ENCODE data around the gene TBC1D25.

The TBC1D25 gene

GRCh38 chrX:48539345-48540027, at the start of gene TBC1D25:
TBC1D25 (plus strand) TSS chrX:48539714; CDS start chrX:48539798, 84 bp downstream.
- DNase-seq, result peak; percentile 94 to 96

- no peak for DNase-seq
Observed at GRCh38 chrX:48489892-48490291, 49.6 kb upstream of the TBC1D25 start.

DNA sequence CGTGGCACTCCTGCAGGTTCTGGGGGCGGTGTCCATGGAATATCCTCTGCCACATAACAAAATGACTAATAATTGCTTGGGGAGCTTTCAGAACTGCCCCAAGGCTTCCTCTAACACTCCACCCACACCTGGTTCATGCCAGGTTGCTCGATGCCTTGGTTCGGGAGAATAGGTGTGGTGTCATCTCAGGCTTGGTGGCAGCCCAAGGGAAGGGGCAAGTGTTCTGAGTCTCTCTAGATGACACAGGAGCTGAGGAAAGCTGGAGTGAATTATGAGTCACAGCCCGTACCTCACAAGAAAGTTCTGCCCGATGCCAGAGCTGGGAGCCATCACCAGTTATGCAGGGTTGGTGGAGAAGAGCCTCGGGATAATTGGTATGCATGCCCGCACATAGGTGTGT, 48.9 kb upstream of the TBC1D25 start:
- no peak for DNase-seq

GRCh38 chrX:48491809-48492208, 47.7 kb upstream of the TBC1D25 start:
- no peak for DNase-seq

- DNase-seq, result no peak
Observed at GRCh38 chrX:48492293-48492910, 47.1 kb upstream of the TBC1D25 start.

GRCh38 chrX:48493890-48494364, 45.6 kb upstream of the TBC1D25 start:
- DNase-seq, result peak; percentile 47 to 48

DNA sequence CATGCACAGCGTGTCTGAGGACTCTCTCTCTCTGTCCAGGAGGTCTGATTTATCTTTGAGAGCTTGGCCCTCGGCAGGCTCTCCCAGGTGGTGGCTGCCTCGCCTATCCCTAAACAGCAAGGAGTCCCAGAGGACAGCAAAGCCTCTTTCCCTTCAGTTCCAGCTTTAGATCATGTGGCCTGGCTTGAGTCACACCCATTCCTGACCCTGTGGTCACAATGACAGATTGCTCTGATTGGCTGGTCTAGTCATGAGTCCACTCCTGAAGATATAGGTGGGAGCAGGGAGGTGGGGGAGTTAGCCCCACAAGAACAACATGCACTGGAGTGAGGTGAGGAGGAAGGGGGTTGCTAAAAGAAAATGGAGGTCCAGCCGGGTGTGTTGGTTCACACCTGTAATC, 42.9 kb upstream of the TBC1D25 start:
- no peak for DNase-seq

- no peak for DNase-seq
Observed at GRCh38 chrX:48497871-48498270, 41.6 kb upstream of the TBC1D25 start.

GRCh38 chrX:48498374-48498809, 41.1 kb upstream of the TBC1D25 start:
- DNase-seq, result no peak

DNA sequence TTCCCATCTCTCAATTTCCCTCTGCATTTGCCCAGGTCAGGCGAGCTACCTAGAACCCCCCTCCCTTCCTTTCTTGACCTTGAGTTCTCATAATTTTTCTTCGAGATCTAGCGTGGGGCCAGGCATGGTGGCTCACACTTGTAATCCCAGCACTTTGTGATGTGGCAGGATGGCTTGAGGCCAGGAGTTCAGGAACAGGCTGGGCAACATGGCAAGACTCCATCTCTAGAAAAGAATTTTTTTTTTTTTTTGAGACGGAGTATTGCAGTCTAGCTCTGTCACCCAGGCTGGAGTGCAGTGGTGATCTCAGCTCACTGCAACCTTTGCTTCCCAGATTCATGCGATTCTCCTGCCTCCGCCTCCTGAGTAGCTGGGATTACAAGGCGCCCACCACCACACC, 35.3 kb upstream of the TBC1D25 start:
- DNase-seq, result no peak

GRCh38 chrX:48505481-48505880, 34.0 kb upstream of the TBC1D25 start:
- no peak for DNase-seq

DNA sequence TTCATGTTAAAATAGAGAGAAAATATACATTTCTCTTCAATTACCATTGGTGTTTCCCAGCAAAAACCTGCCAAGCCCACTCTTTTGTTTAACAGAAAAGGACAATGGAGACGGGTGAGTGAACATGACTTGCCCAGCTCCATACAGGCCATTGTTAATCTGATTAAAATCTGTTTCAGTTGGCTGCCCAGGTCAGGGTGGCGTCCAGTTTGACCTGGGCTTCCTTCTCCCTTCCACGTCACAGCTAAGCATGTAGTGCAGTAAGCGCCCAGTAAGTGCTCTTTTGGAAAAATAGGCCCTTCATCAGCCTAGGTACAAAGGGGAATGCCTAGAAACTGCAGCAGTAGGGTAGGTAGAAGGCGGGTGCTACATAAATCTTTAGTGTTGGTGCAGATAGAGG, 32.3 kb upstream of the TBC1D25 start:
- DNase-seq, result no peak

DNA sequence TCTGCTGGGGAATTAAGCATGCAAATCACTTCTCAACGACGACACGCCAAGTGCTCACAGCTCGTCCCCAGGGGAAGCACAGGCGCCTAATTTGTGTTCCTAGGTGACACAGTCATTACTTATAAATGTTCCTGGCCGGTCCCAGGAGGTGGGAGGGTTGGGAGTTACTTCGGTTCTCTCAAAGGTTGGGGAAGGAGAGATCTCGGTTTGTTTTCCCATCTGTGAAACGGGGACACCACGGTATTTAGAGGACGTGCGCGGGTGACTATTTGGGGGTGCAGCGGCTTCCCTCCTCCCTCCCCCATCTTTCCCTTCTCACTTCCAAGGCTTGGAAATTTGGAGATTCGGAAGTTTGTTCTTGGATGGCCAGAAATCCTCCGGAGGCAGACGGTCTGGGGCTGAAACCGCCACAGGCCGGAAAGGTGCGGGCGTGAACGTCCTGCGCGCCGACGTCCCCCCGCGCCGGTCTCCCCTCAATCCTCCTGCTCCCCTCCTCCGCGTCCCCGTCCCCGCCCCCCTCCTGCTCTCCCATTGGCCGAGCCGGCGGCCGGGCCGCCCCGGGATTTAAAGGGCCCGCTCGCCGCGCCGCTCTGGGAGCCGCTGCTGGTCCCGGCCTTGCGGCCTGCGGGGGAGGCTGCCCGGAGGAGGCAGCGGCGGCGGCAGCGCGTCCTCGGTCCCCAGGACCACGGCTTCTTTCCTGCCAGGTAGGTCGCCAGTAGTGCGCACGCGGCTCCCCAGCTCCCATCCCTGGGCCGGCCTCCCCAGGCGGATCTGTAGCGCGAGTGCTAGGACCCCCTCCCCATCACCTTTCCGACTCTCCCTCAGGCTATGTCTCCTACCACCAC, 30.9 kb upstream of the TBC1D25 start, which contains the start of gene PORCN:
TSS of gene PORCN (plus strand) at position 593 of the 845 bp plus-strand sequence. CDS start 829 bp downstream, outside the sequence.
- DNase-seq, result peak; percentile 81 to 83

DNA sequence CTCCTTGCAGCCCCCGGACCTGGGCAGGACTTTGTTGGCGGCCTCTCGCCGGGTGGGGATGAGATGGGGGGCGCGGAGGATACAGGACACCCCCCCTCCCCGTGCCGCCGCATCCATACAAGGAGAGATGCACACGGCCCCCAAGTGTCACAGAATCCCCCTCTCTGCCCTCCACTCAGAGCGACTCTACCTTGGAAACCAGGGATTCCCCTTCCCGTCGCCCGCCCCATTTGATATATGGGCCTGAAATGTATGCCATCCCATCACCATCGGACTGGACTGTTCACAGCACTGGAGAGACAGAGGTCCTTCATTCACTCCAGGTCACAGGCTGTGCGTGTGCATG, 30.3 kb upstream of the TBC1D25 start:
- no peak for DNase-seq

DNA sequence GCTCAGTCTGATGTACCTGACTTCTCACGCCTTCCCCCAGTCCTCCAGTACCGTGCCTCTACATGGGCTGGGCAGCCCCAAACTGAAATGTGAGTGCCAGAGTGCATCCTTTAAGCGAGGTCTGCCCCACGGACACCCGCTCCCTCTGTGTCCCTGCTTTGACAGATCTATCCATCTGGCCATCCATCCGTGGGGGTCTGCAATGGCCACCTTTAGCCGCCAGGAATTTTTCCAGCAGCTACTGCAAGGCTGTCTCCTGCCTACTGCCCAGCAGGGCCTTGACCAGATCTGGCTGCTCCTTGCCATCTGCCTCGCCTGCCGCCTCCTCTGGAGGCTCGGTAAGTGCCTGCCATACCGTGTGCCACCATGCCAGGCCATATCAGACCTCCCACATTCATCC, 29.9 kb upstream of the TBC1D25 start:
- no peak for DNase-seq

DNA sequence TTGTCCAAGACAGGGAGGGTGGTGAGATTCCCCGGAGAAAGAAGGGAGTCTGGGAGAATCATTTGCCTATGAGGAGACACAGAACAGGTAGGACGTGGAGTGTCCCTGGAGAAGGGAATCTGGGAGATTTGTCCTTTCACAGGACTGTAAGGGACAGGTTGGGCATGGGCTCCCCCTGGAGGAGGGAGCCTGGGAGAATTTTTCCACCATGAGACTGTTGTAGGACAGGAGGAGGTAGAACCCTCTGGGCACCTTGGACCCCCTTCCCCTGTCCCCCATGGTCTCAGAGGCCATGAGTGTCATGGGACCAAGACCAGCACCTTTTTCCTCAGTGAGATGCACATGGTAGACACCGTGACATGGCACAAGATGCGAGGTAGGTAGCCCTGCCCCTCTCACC, 28.0 kb upstream of the TBC1D25 start:
- DNase-seq, result no peak

DNA sequence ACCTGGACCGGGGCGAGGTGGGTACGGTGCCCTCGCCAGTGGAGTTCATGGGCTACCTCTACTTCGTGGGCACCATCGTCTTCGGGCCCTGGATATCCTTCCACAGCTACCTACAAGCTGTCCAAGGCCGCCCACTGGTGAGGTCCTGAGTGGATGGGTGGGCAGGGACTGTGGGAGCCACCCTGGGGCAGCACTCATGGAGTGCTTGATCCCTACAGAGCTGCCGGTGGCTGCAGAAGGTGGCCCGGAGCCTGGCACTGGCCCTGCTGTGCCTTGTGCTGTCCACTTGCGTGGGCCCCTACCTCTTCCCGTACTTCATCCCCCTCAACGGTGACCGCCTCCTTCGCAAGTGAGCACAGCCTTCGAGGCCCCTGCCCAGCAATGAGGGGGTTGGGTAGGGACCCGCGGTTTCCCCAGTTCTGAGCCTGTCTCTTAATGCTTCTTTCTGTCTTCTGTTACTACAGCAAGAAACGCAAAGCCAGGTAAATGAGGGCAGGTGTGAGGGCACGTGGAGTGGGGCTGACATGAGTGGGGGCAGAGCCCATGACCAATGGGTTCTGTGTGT, 27.1 kb upstream of the TBC1D25 start:
- DNase-seq, result no peak

GRCh38 chrX:48513670-48514069, 25.8 kb upstream of the TBC1D25 start:
- DNase-seq, result no peak

- DNase-seq, result no peak
Observed at GRCh38 chrX:48514126-48514806, 25.2 kb upstream of the TBC1D25 start.

GRCh38 chrX:48514868-48515460, 24.6 kb upstream of the TBC1D25 start:
- no peak for DNase-seq

DNA sequence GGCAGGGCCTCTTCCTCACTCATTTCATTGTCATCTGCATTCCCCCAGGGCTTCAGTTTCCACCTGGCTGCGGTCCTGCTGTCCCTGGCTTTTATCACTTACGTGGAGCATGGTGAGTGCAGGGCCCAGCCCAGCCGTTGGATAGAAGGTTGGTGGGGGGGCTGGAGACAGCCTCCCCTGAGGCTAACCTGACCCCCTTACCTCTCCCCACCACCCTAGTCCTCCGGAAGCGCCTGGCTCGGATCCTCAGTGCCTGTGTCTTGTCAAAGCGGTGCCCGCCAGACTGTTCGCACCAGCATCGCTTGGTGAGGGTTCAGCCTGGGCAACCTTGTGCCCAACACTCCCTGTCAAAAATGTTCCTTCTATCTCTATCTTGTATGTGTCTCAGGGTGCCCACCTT, 23.7 kb upstream of the TBC1D25 start:
- no peak for DNase-seq

DNA sequence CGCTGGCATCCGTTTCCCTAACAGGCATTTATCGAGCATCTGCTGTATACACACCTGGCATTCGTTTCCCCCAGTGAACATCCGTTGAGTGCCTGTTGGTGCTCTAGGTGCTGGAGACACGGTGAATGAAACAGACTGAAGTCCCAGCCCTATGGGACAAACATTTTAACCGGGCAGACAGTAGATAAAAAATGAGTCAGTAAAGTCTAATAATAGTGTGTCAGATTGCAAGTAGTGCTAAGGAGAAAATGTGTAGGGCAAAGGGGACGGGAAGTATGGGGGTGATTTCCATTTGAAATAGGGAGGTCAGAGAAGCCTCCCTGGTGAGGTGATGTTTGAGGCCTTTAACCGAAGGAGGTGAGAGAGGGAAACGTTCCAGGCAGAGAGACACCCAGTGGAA, 23.2 kb upstream of the TBC1D25 start:
- DNase-seq, result no peak
